ENCODE results near the gene SAFB. TPM values are rescaled to one million over a fixed set of nuclear protein-coding genes. Genes with fewer than 3 reads are reported as not detected.

SAFB gene
- polyA plus RNA-seq, 3 donors: 12.2 to 76.6 (median 23.1) TPM

DNA sequence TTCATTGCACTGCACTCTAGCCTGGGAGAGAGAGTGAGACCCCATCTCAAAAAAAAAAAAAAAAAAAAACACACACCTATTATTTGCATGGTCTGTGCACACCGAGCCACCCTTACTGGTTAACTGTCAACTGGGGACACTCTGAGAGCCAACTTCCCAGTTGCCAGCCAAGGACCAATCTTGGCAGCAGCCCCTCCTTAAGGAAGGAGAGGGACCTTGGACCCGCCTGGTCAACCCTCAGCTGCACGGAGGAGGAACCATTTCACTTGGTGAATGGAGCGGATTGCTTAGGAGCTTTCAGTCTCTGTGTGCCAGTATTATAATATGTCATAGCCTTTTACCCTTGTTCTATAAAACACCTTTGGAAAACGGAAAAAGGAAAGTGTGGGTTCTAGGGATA, 32.5 kb downstream of the SAFB start:
- TF ChIP-seq, protein P1, sequence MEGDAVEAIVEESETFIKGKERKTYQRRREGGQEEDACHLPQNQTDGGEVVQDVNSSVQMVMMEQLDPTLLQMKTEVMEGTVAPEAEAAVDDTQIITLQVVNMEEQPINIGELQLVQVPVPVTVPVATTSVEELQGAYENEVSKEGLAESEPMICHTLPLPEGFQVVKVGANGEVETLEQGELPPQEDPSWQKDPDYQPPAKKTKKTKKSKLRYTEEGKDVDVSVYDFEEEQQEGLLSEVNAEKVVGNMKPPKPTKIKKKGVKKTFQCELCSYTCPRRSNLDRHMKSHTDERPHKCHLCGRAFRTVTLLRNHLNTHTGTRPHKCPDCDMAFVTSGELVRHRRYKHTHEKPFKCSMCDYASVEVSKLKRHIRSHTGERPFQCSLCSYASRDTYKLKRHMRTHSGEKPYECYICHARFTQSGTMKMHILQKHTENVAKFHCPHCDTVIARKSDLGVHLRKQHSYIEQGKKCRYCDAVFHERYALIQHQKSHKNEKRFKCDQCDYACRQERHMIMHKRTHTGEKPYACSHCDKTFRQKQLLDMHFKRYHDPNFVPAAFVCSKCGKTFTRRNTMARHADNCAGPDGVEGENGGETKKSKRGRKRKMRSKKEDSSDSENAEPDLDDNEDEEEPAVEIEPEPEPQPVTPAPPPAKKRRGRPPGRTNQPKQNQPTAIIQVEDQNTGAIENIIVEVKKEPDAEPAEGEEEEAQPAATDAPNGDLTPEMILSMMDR (IDR thresholded peaks at IDR 0.05): no peak
- Mint-ChIP-seq H3K9me3 (no peaks in the 10 kb centered on the region), H3K4me1 (no peaks in the 10 kb centered on the region), H3K36me3 (peaks cover 82 to 98% of the 10 kb centered on the region in 2 donors), H3K27me3 (ENCODE audit: low read depth in 3 of 3) (no peaks in the 10 kb centered on the region), H3K4me3 (no peak overlapping the region), H3K27ac (peak overlapping the region in 1 of 7 donors; percentile 10)
- Histone ChIP-seq H3K9ac (ENCODE audit: insufficient read depth, low read length, poor library complexity, severe bottlenecking) (no peak overlapping the region), H2AFZ (ENCODE audit: insufficient read depth, low read depth, low read length, poor library complexity, severe bottlenecking) (no peak overlapping the region), H3K27me3 (ENCODE audit: control insufficient read depth in 2 of 2, insufficient read depth in 2 of 2, low read length in 2 of 2) (no peaks in the 10 kb centered on the region), H3K4me1 (ENCODE audit: control insufficient read depth in 1 of 2, insufficient read depth in 2 of 2, low read length in 2 of 2) (no peaks in the 10 kb centered on the region), H3K4me3 (replicated peaks in 1 of 3; ENCODE audit: low read depth in 2 of 3, low read length in 3 of 3) (no peak overlapping the region), H4K20me1 (ENCODE audit: insufficient read depth, low read length) (peaks cover 69% of the 10 kb centered on the region), H3K4me2 (replicated peaks; ENCODE audit: extremely low read depth, low read length, poor library complexity, severe bottlenecking) (no peak overlapping the region), H3K36me3 (replicated peaks in 1 of 2; ENCODE audit: control insufficient read depth in 1 of 2, insufficient read depth in 2 of 2, low read length in 2 of 2) (peaks cover 88 to 98% of the 10 kb centered on the region in 2 donors), H3K79me2 (ENCODE audit: insufficient read depth, low read length) (peaks cover 4% of the 10 kb centered on the region), H3K27ac (ENCODE audit: low read depth in 1 of 2, low read length in 2 of 2) (no peak overlapping the region), H3K9me3 (replicated peaks in 1 of 2; ENCODE audit: control insufficient read depth in 1 of 2, insufficient read depth in 1 of 2, low read length in 2 of 2) (no peaks in the 10 kb centered on the region)
- DNase-seq: no peak
- WGBS (ENCODE audit: insufficient coverage): 80% methylated on average over 1 of the region's 5 CpGs
- intact Hi-C loops (cut with micrococcal nuclease): no loop called here

DNA sequence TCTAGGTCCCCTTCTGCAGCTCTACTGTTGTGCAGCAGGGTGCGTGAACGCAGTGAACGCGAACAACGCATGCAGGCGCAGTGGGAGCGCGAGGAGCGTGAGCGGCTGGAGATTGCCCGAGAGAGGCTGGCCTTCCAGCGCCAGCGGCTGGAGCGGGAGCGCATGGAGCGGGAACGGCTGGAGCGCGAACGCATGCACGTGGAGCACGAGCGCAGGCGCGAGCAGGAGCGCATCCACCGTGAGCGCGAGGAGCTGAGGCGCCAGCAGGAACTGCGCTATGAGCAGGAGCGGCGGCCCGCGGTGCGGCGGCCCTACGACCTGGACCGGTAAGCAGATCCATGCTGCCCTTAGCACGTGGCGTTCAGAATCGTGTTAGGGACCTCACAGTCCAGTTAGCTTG, 38.6 kb downstream of the SAFB start:
- H3K27me3 ChIP-seq (ENCODE audit: control insufficient read depth in 2 of 2, insufficient read depth in 2 of 2, low read length in 2 of 2): no peaks in the 10 kb centered on the region
- H3K27ac ChIP-seq (ENCODE audit: low read depth in 1 of 2, low read length in 2 of 2): no peak overlapping the region
- intact Hi-C loops (cut with micrococcal nuclease): no loop called here
- no peaks in the 10 kb centered on the region for H3K79me2 ChIP-seq (ENCODE audit: insufficient read depth, low read length)
- Mint-ChIP-seq H3K36me3 (peaks cover 77 to 100% of the 10 kb centered on the region in 2 donors), H3K4me1 (no peaks in the 10 kb centered on the region), H3K27me3 (ENCODE audit: low read depth in 3 of 3) (no peaks in the 10 kb centered on the region), H3K4me3 (no peak overlapping the region), H3K9me3 (no peaks in the 10 kb centered on the region), H3K27ac (no peak overlapping the region)
- peaks cover 90 to 99% of the 10 kb centered on the region in 2 donors for H3K36me3 ChIP-seq (replicated peaks in 1 of 2; ENCODE audit: control insufficient read depth in 1 of 2, insufficient read depth in 2 of 2, low read length in 2 of 2)
- no peak overlapping the region for H3K4me2 ChIP-seq (replicated peaks; ENCODE audit: extremely low read depth, low read length, poor library complexity, severe bottlenecking)
- H3K4me1 ChIP-seq (ENCODE audit: control insufficient read depth in 1 of 2, insufficient read depth in 2 of 2, low read length in 2 of 2): no peaks in the 10 kb centered on the region
- WGBS (ENCODE audit: insufficient coverage): 98% methylated on average over 42 of the region's 42 CpGs
- H3K9me3 ChIP-seq (replicated peaks in 1 of 2; ENCODE audit: control insufficient read depth in 1 of 2, insufficient read depth in 1 of 2, low read length in 2 of 2): no peaks in the 10 kb centered on the region
- H2AFZ ChIP-seq (ENCODE audit: insufficient read depth, low read depth, low read length, poor library complexity, severe bottlenecking): no peak overlapping the region
- H3K4me3 ChIP-seq (replicated peaks in 1 of 3; ENCODE audit: low read depth in 2 of 3, low read length in 3 of 3): no peak overlapping the region
- DNase-seq: no peak
- H3K9ac ChIP-seq (ENCODE audit: insufficient read depth, low read length, poor library complexity, severe bottlenecking): no peak overlapping the region
- H4K20me1 ChIP-seq (ENCODE audit: insufficient read depth, low read length): peaks cover 67% of the 10 kb centered on the region
- TF ChIP-seq, protein P1 (IDR thresholded peaks at IDR 0.05): no peak

Measured in CD14-positive monocyte (primary cell).